Measurements from ENCODE around the gene EYS. TPM values are rescaled to one million over a fixed set of nuclear protein-coding genes. Genes with fewer than 3 reads are reported as not detected.

The EYS gene
- total RNA-seq, 3 donors from 2014 or later: 0.16 to 0.61 (median 0.60) TPM

- H3K4me1 ChIP-seq (ENCODE audit: low read depth): no peaks in the 10 kb centered on the region
- no peak overlapping the region for H3K4me3 ChIP-seq
- TF ChIP-seq, protein P1, sequence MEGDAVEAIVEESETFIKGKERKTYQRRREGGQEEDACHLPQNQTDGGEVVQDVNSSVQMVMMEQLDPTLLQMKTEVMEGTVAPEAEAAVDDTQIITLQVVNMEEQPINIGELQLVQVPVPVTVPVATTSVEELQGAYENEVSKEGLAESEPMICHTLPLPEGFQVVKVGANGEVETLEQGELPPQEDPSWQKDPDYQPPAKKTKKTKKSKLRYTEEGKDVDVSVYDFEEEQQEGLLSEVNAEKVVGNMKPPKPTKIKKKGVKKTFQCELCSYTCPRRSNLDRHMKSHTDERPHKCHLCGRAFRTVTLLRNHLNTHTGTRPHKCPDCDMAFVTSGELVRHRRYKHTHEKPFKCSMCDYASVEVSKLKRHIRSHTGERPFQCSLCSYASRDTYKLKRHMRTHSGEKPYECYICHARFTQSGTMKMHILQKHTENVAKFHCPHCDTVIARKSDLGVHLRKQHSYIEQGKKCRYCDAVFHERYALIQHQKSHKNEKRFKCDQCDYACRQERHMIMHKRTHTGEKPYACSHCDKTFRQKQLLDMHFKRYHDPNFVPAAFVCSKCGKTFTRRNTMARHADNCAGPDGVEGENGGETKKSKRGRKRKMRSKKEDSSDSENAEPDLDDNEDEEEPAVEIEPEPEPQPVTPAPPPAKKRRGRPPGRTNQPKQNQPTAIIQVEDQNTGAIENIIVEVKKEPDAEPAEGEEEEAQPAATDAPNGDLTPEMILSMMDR (IDR thresholded peaks at IDR 0.05): no peak
- intact Hi-C loops (cut with DNase I, micrococcal nuclease): no loop called here
- ATAC-seq: no peak
- DNase-seq: no peak
- no peaks in the 10 kb centered on the region for H3K36me3 ChIP-seq (ENCODE audit: low read depth)
- no peaks in the 10 kb centered on the region for H3K9me3 ChIP-seq
Observed at GRCh38 chr6:65650086-65650485, 56.9 kb downstream of the EYS start.

DNA sequence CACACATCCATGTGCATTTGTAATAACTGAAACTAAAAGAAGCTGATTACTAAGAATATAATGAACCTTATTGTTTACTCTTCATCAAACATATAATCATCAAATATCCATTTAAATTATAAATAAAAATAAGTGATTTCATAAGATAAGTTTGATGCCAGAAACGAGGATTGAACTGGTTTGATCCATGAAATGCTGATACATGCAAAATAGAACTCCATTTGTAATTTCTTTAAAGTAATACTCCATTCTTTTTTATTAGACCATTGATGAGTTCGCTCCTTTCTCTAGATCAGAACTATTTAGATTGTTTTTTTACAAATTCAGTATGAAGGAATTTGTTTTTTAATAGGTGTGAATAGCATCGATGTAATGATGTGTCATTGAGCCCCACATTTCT is 57.6 kb downstream of the EYS start:
- TF ChIP-seq, protein P1 (IDR thresholded peaks at IDR 0.05): no peak
- no peak for DNase-seq
- H3K4me3 ChIP-seq: no peak overlapping the region

DNA sequence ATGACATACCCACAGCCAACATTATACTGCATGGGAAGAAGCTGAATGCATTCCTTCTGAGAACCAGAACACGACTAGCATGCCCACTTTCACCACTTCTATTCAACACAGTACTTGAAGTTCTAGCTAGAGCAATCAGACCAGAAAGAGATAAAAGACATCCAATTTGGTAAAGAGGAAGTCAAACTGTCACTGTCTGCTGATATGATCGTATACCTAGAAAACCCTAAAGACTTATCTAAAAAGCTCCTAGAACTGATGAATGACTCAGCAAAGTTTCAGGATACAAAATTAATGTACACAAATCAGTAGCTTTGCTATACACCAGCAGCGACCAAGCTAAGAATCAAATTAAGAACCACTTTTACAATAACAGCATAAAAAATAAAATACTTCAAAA is 60.5 kb downstream of the EYS start:
- H3K4me1 ChIP-seq (ENCODE audit: low read depth): no peaks in the 10 kb centered on the region
- no peak for ATAC-seq
- TF ChIP-seq, protein P1 (IDR thresholded peaks at IDR 0.05): no peak
- no peak for DNase-seq
- H3K36me3 ChIP-seq (ENCODE audit: low read depth): no peaks in the 10 kb centered on the region
- H3K4me3 ChIP-seq: no peak overlapping the region
- intact Hi-C loops (cut with DNase I, micrococcal nuclease): no loop called here
- no peaks in the 10 kb centered on the region for H3K9me3 ChIP-seq

More for the DNA sequence above, 57.6 kb downstream of the EYS start:
- no peaks in the 10 kb centered on the region for H3K36me3 ChIP-seq (ENCODE audit: low read depth)
- H3K9me3 ChIP-seq: no peaks in the 10 kb centered on the region
- ATAC-seq: no peak
- no peaks in the 10 kb centered on the region for H3K4me1 ChIP-seq (ENCODE audit: low read depth)
- intact Hi-C loops (cut with DNase I, micrococcal nuclease): no loop called here

DNA sequence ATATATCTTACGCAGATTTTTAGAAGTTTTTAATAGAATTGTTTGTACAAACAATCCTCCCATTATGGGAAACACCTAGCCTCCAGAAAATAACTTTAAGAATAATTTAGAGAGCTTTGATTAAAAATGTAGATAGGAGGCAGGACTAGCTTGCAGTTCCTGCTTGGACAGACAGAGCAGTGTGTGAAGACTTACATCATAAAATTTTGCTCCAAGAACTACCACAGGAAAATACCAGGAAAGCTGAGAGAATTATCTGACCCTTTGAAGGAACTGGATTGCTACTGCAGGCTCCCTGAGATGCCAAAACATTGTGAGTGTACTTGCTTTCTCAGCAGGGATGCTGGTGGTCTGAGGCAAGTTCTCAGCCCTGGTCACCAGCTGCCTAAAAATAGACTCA is 64.2 kb downstream of the EYS start:
- no peaks in the 10 kb centered on the region for H3K4me1 ChIP-seq (ENCODE audit: low read depth)
- H3K9me3 ChIP-seq: no peaks in the 10 kb centered on the region
- H3K36me3 ChIP-seq (ENCODE audit: low read depth): no peaks in the 10 kb centered on the region
- ATAC-seq (no peak), DNase-seq (no peak)
- intact Hi-C loops (cut with DNase I, micrococcal nuclease): no loop called here
- no peak overlapping the region for H3K4me3 ChIP-seq
- TF ChIP-seq, protein P1 (IDR thresholded peaks at IDR 0.05): no peak

DNA sequence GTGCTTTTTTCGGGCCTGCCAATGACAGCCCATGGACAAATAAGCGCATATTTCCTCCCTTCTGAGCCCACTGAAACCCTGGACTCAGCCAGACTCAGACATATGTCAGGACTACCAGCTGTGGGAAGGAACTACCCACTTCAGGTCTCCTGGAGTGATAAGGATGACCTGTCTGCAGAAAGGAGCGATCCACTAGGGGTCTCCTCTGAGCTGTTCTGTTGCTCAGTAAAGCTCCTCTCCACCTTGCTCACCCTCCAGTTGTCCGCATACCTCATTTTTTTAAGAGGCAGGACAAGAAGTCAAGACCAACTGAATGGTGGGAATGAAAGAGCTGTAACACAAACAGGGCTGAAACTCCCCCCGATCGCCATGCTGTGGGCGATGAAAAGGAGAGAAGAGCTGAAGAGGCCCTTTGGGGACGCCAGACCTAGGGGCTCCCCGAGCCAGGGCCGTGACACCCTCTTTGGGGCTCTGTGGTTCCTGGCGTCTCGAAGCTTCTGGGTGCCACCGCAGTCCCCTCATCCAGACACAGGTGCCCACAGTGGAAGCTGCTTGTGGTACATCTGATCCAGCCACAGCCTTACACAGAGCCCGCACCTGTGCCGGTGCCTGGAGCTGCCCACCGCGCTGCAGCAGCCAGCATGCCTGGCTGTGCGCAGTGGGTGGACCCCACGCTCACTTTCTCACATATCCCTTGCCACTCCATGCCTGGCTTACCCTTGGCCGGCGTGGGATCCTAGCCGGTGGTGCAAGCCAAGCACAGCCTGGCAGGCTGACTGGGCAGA is 68.8 kb downstream of the EYS start:
- TF ChIP-seq, protein P1 (IDR thresholded peaks at IDR 0.05): peak; percentile 17
- ATAC-seq (peak; percentile 58), DNase-seq (peak; percentile 19 to 75 (median 29))
- H3K36me3 ChIP-seq (ENCODE audit: low read depth): no peaks in the 10 kb centered on the region
- no peaks in the 10 kb centered on the region for H3K9me3 ChIP-seq
- intact Hi-C loops (cut with DNase I, micrococcal nuclease): no loop called here
- no peaks in the 10 kb centered on the region for H3K4me1 ChIP-seq (ENCODE audit: low read depth)
- no peak overlapping the region for H3K4me3 ChIP-seq

All from mucosa of descending colon (tissue), 3 donors.